ENCODE results near the gene KRTAP4-1. TPM values are rescaled to one million over a fixed set of nuclear protein-coding genes. Genes with fewer than 3 reads are reported as not detected.

KRTAP4-1 gene
- total RNA-seq, 4 donors from 2014 or later, result not detected

- intact Hi-C loops (cut with DNase I), result no loop called here
- TF ChIP-seq CTCF (IDR thresholded peaks at IDR 0.05) (no peak), POLR2A (IDR thresholded peaks at IDR 0.05) (no peak)
- Histone ChIP-seq H3K36me3 (no peaks in the 10 kb centered on the region), H3K27ac (no peak overlapping the region), H3K9me3 (no peaks in the 10 kb centered on the region), H3K27me3 (peaks cover 0 to 7% (median 0%) of the 10 kb centered on the region in 4 donors), H3K4me3 (no peak overlapping the region), H3K4me1 (no peaks in the 10 kb centered on the region)
- 72% methylated on average over 2 of the region's 2 CpGs for WGBS, 2 donors
- DNase-seq, result no peak
Measured at GRCh38 chr17:41223821-41224220, 39.1 kb upstream of the KRTAP4-1 start.

GRCh38 chr17:41215681-41216080 lies 31.0 kb upstream of the KRTAP4-1 start:
- no peak for DNase-seq
- peaks cover 0 to 16% (median 0%) of the 10 kb centered on the region in 4 donors for H3K27me3 ChIP-seq
- intact Hi-C loops (cut with DNase I), result no loop called here
- no peak overlapping the region for H3K27ac ChIP-seq
- no peaks in the 10 kb centered on the region for H3K9me3 ChIP-seq
- no peaks in the 10 kb centered on the region for H3K36me3 ChIP-seq
- no peak overlapping the region for H3K4me3 ChIP-seq
- peaks cover 0 to 9% (median 0%) of the 10 kb centered on the region in 3 donors for H3K4me1 ChIP-seq
- 58 to 84% methylated on average over 1 of the region's 1 CpG for WGBS, 2 donors
- TF ChIP-seq POLR2A (IDR thresholded peaks at IDR 0.05) (no peak), CTCF (IDR thresholded peaks at IDR 0.05) (no peak)

- Histone ChIP-seq H3K27ac (no peak overlapping the region), H3K27me3 (peaks cover 0 to 28% (median 0%) of the 10 kb centered on the region in 4 donors), H3K9me3 (no peaks in the 10 kb centered on the region), H3K4me1 (peaks cover 0 to 9% (median 0%) of the 10 kb centered on the region in 3 donors), H3K4me3 (no peak overlapping the region), H3K36me3 (no peaks in the 10 kb centered on the region)
- intact Hi-C loops (cut with DNase I), result no loop called here
- TF ChIP-seq POLR2A (IDR thresholded peaks at IDR 0.05) (no peak), CTCF (IDR thresholded peaks at IDR 0.05) (no peak)
- WGBS, 2 donors, result 62 to 76% methylated on average over 6 to 7 of the region's 7 CpGs
- no peak for DNase-seq
Measured at GRCh38 chr17:41212524-41213169, 27.9 kb upstream of the KRTAP4-1 start.

DNA sequence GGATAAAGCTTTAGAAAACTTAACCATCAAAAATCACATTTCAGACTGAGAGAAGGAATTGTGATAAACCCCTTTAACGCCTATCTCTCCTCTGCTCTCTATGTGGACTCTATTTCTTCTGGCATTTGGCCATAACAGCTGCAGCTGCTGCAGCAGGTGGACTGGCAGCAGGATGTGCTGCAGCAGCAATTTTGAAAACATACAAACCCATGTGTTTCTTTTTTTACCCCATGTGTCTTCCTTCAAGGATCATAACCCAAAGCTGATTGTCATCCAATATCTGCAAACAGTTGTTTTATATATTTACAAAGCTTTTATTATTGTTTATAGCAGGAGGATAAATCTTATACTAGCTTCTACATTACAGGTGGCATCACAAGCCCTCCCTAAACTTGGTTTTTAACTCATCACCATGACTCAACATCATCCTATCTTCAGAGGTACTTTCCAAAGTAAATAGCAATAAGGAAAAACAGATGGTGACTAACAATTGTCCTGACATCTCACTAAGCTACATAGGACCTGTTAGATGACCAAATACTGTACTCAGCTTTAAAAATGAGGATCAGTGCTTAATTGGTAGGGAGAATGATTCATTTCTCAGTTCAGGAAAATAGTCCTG lies 27.2 kb upstream of the KRTAP4-1 start:
- 43 to 55% methylated on average over 1 of the region's 1 CpG for WGBS, 2 donors
- Histone ChIP-seq H3K4me3 (no peak overlapping the region), H3K27ac (no peak overlapping the region), H3K36me3 (no peaks in the 10 kb centered on the region), H3K4me1 (peaks cover 0 to 9% (median 0%) of the 10 kb centered on the region in 3 donors), H3K9me3 (no peaks in the 10 kb centered on the region), H3K27me3 (peaks cover 0 to 28% (median 0%) of the 10 kb centered on the region in 4 donors)
- TF ChIP-seq POLR2A (IDR thresholded peaks at IDR 0.05) (no peak), CTCF (IDR thresholded peaks at IDR 0.05) (no peak)
- DNase-seq, result no peak
- intact Hi-C loops (cut with DNase I), result no loop called here

- no peaks in the 10 kb centered on the region for H3K4me1 ChIP-seq
- intact Hi-C loops (cut with DNase I), result no loop called here
- H3K27ac ChIP-seq, result no peak overlapping the region
- WGBS, 2 donors, result 42 to 62% methylated on average over 3 to 5 of the region's 5 CpGs
- H3K36me3 ChIP-seq, result no peaks in the 10 kb centered on the region
- H3K4me3 ChIP-seq, result no peak overlapping the region
- TF ChIP-seq CTCF (IDR thresholded peaks at IDR 0.05) (no peak), POLR2A (IDR thresholded peaks at IDR 0.05) (no peak)
- DNase-seq, result no peak
- no peaks in the 10 kb centered on the region for H3K9me3 ChIP-seq
- no peaks in the 10 kb centered on the region for H3K27me3 ChIP-seq
Measured at GRCh38 chr17:41199421-41200078, 14.8 kb upstream of the KRTAP4-1 start.

Data from esophagus squamous epithelium (tissue), 5 donors.